ENCODE results near the gene TRIM44. TPM values are rescaled to one million over a fixed set of nuclear protein-coding genes. Genes with fewer than 3 reads are reported as not detected.
A peak's percentile ranks its signal among the peaks of the same experiment; 100 is the strongest.

Gene TRIM44
- total and polyA plus RNA-seq, 10 of the 15 experiments (the other 5 are each of a cell fraction or from before 2014, with no cell fraction given) = 6.7 to 93.0 (median 27.6) TPM

DNA sequence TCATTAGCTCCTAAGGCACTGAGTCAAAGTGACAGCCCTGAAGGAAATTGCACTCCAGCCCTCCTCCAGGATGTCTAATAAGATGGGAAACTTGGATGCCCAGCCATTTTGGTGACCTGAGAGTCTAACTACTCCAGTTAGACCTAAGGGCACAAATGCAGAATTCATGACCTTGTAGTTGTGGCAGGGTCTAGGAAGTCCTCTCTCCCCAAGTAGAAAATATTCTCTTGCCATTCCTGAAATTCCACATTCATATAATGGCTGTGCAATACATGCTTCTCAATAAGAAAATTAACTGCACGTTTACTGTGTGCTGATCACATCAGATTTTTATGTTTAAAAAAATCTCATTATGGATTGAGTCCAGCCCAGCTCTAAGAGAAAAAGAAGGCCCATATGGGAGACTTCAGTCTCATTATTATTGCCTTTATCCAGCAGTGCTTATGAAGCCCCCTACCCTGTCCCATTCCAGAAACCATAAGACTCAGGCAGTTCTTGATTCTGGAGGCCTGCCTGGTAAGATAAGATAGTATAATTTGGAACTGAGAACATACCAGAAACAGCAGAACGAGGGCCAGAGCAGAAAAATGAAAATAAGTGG, 147.6 kb downstream of the TRIM44 start (continued):
- TF ChIP-seq CEBPB (IDR thresholded peaks at IDR 0.05; ENCODE audit: borderline replicate concordance in 1 of 2, low read depth in 2 of 2, low read length in 2 of 2) (no peak), DPF2 (IDR thresholded peaks at IDR 0.05) (no peak), SMC3 (IDR thresholded peaks at IDR 0.05; ENCODE audit: borderline replicate concordance, low read length) (no peak), BRCA1 (IDR thresholded peaks at IDR 0.05; ENCODE audit: low read depth, low read length) (no peak)

DNA sequence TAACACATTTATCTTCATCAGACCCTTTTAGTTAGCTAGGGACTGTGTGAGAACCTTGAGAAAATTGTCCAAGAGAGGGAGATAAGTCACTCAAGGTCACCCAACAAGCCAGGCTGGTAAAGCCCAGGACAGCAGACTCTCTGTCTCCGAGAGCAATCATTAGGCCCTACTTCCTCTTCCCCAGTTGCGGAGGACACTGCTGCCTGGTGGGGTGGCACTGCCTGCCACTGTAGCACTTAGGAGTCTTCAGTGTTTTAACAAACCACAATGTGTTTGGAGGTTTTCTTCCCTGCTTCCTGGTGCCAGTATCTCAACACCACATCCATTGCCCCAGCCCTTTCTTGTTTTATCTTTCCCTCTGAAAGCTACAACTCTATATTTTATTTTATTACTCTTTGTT, 149.2 kb downstream of the TRIM44 start:
- no peak overlapping the region for H3K4me2 ChIP-seq (ENCODE audit: control insufficient read depth, insufficient read depth)
- ATAC-seq (peak; percentile 84), FAIRE-seq (no peak), DNase-seq (ENCODE audit: low read depth, low spot score) (no peak)
- no peak overlapping the region for H3K4me3 ChIP-seq
- TF ChIP-seq SPI1 (IDR thresholded peaks at IDR 0.05; ENCODE audit: borderline replicate concordance, insufficient read depth, low read depth, low read length) (peak; percentile 23; the same call in 1 of the 2 replicates), SMARCA5 (IDR thresholded peaks at IDR 0.05) (no peak), SMAD5 (IDR thresholded peaks at IDR 0.05; ENCODE audit: low read depth) (no peak), CBX5 (IDR thresholded peaks at IDR 0.05; ENCODE audit: low read depth) (no peak), ESRRA (IDR thresholded peaks at IDR 0.05; ENCODE audit: low read length) (no peak), RAD51 (IDR thresholded peaks at IDR 0.05) (no peak)
- TF ChIP-seq, protein P1, sequence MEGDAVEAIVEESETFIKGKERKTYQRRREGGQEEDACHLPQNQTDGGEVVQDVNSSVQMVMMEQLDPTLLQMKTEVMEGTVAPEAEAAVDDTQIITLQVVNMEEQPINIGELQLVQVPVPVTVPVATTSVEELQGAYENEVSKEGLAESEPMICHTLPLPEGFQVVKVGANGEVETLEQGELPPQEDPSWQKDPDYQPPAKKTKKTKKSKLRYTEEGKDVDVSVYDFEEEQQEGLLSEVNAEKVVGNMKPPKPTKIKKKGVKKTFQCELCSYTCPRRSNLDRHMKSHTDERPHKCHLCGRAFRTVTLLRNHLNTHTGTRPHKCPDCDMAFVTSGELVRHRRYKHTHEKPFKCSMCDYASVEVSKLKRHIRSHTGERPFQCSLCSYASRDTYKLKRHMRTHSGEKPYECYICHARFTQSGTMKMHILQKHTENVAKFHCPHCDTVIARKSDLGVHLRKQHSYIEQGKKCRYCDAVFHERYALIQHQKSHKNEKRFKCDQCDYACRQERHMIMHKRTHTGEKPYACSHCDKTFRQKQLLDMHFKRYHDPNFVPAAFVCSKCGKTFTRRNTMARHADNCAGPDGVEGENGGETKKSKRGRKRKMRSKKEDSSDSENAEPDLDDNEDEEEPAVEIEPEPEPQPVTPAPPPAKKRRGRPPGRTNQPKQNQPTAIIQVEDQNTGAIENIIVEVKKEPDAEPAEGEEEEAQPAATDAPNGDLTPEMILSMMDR (IDR thresholded peaks at IDR 0.05 in 2 of 3, conservative IDR thresholded peaks at IDR 0.05 in 1 of 3; ENCODE audit: control insufficient read depth in 2 of 3, extremely low read depth in 1 of 3, insufficient read depth in 1 of 3, low read depth in 3 of 3, low read length in 3 of 3) = peak in 1 of 3 experiments; percentile 10; a peak in 1 of 6 replicates
- TF ChIP-seq, protein P2, sequence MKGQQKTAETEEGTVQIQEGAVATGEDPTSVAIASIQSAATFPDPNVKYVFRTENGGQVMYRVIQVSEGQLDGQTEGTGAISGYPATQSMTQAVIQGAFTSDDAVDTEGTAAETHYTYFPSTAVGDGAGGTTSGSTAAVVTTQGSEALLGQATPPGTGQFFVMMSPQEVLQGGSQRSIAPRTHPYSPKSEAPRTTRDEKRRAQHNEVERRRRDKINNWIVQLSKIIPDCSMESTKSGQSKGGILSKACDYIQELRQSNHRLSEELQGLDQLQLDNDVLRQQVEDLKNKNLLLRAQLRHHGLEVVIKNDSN (IDR thresholded peaks at IDR 0.05; ENCODE audit: borderline replicate concordance, extremely low read length, insufficient read depth, low read depth, low read length) = no peak
- H3K27me3 ChIP-seq (replicated peaks in 1 of 2; ENCODE audit: control insufficient read depth in 2 of 2, insufficient read depth in 2 of 2, low read length in 1 of 2) = no peaks in the 10 kb centered on the region
- no peaks in the 10 kb centered on the region; a peak in 1 of 4 replicates for H3K36me3 ChIP-seq (ENCODE audit: control insufficient read depth in 2 of 2, insufficient read depth in 2 of 2, low read length in 1 of 2)
- no peak overlapping the region for H3K9ac ChIP-seq (ENCODE audit: control insufficient read depth, insufficient read depth, low read length)
- no peaks in the 10 kb centered on the region for H3K4me1 ChIP-seq (ENCODE audit: control insufficient read depth, insufficient read depth, low read length)
- H3K79me2 ChIP-seq (ENCODE audit: control insufficient read depth, insufficient read depth, low read length) = no peaks in the 10 kb centered on the region
- BruUV-seq (replicated peaks) = no TSS peak
- 41% methylated on average over 2 of the region's 2 CpGs for WGBS (ENCODE audit: insufficient coverage, insufficient replicate concordance, low lambda C conversion rate, missing lambda C conversion rate)
- in situ Hi-C loops (cut with MboI) (no loop called here), intact Hi-C loops (cut with micrococcal nuclease; ENCODE audit: unreplicated experiment) (no loop called here)
- POLR2A ChIA-PET = interaction anchor here (1.2 to 1.3 kb wide), 2 partner anchors 10 to 13 kb away, joined by 3 to 4 read pairs; no protein-coding TSS in a partner anchor
- no peaks in the 10 kb centered on the region for H3K9me3 ChIP-seq (replicated peaks; ENCODE audit: control insufficient read depth, insufficient read depth, low read length)
- RAD21 ChIA-PET (ENCODE audit: unreplicated experiment) = interaction anchor here (3.6 kb wide), 1 partner anchor 10 kb away, joined by 25 read pairs; no protein-coding TSS in a partner anchor
- SMC1A ChIA-PET (ENCODE audit: uncharacterized antibody, unreplicated experiment) = interaction anchor here (0.7 to 3.1 kb wide), 6 partner anchors 10 to 197 kb away, joined by 3 to 20 read pairs (median 3); no protein-coding TSS in a partner anchor
- H2AFZ ChIP-seq (ENCODE audit: control insufficient read depth, low read depth, low read length) = no peak overlapping the region
- CTCF ChIA-PET = interaction anchor here (1.2 to 4.1 kb wide), 4 partner anchors 10 to 94 kb away, joined by 3 to 52 read pairs (median 10); no protein-coding TSS in a partner anchor
- H4K20me1 ChIP-seq (ENCODE audit: control insufficient read depth, insufficient read depth) = no peaks in the 10 kb centered on the region
- no peak overlapping the region for H3K27ac ChIP-seq (ENCODE audit: control insufficient read depth, insufficient read depth)
